IPS-NIHi7 (cell line): ENCODE data around the gene KRT2.

Experiments used
- DNase-seq: peaks from one replicate; pipeline ENCODE4 v3.0.0; 2012; ENCODE audit warnings: mixed read lengths; ENCODE audit errors: extremely low spot score

The KRT2 gene

DNA sequence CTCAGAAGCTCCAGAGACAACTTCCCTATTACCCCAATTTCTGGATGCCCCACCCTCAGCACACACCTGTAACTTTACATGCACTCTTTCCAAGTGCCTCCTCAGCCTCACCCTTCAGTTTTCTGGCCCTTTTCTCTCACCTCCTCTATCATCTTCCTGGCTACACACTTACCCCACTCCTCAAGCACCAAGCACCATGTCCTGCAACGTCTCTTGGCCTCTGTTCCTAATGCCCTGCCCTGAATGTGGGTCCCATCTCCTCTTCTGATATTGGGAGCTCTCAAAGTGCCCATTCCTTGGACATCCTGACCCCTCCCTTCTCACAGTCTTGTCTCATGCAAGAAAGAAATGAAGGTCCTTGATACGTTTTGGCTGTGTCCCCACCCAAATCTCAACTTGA, 51.9 kb downstream of the KRT2 start:
- DNase-seq: no peak

DNA sequence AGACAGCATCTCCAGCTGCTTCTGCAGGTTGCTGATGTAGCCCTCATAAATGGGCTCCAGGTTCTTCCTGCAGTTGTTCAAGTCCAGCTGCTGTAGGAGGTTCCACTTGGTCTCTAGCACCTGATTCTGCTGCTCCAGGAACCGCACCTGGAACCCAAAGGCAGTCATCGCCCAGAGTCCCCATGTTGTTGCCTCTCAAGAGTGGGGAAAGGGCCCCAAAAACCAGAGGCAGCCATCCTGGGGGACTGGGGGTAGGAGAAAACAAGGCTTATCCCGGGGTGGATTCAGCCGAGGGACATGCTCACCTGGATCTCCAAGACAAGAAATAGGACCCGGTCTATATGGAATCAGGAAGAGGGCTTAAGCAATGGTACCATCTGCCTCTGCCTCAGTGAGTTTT, 53.0 kb downstream of the KRT2 start:
- DNase-seq: no peak
